ENCODE results near the gene PSTPIP1. TPM values are rescaled to one million over a fixed set of nuclear protein-coding genes. Genes with fewer than 3 reads are reported as not detected.
A peak's percentile ranks its signal among the peaks of the same experiment; 100 is the strongest.

The PSTPIP1 gene
- total and polyA plus RNA-seq, 7 donors, result 0.97 to 2.2 (median 1.3) TPM

DNA sequence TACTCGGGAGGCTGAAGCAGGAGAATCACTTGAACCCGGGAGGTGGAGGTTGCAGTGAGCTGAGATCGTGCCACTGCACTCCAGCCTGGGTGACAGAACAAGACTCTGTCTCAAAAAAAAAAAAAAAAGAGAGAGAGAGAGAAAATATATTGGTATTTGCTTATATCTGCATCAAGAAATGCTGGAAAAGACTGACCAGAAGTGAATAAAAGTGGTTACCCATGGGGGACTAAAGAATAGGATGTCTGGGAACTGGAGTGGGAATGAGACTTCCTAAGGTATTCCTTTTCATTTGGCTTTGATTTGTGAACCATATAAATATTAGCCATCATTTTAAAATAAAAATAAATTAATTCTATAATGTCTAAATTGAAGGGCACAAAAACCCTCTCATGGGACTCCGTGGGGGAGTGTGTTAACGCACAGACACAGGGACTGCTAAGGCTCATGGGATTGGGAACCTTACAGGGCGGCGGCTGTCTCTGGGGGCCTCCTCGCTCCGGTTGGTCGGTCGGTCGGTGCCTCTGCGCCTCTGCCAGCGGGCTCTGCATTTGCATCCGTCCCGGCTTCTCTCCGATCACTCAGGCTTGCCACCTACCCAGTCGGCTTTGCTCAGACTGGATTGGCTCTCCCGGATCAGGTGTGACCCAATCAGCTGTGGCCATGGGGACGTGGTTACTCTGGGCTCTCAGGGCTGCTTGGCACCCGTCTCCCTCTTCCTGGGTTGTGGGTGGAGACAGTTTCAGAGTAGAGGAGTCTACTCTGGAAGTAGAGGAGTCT lies 88.6 kb downstream of the PSTPIP1 start:
- Histone ChIP-seq H3K27ac (peak overlapping the region; percentile 79), H3K9me3 (no peaks in the 10 kb centered on the region), H3K27me3 (ENCODE audit: insufficient read depth in 3 of 3, low read length in 2 of 3) (no peaks in the 10 kb centered on the region), H3K4me1 (peaks cover 6% of the 10 kb centered on the region), H3K4me3 (peak overlapping the region; percentile 37), H3K36me3 (ENCODE audit: insufficient read depth in 1 of 2, low read depth in 1 of 2) (no peaks in the 10 kb centered on the region)
- 11 to 17% (median 12%) methylated on average over 21 of the region's 21 CpGs for WGBS, 3 donors
- TF ChIP-seq CTCF (IDR thresholded peaks at IDR 0.05), result no peak
- ATAC-seq, result peak; percentile 86 to 92 (median 90)
- intact Hi-C loops (cut with DNase I), result loop anchor here in 1 of 2 donors (5.0 kb wide), 1 partner anchor 36 kb away; no protein-coding TSS in a partner anchor
- DNase-seq, result peak; percentile 76 to 83

DNA sequence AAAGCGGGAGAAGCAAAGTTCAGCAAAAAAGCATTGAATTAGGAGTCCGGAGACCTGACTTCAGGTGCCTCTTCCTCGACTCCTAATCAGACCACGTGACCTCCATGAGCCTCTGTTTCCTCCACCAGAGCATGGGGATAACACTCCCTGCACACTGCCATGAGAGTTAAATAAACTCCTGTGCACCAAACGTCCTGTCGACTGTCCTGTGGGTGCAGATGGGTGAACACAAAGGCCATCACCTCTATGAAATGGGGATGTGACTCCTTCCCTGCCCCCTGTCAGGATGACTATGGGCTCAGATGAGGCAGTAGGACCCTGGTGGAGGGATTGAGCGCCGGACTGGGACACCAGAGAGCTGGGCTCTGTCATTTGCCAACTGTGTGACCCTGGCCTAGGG lies 89.5 kb downstream of the PSTPIP1 start:
- WGBS, 3 donors, result 86 to 93% (median 88%) methylated on average over 8 of the region's 8 CpGs
- peak overlapping the region; percentile 79 for H3K27ac ChIP-seq
- TF ChIP-seq CTCF (IDR thresholded peaks at IDR 0.05), result no peak

GRCh38 chr15:77085297-77085696 lies 90.4 kb downstream of the PSTPIP1 start:
- DNase-seq, result peak in 1 of 2 donors; percentile 67
- TF ChIP-seq CTCF (IDR thresholded peaks at IDR 0.05), result no peak
- WGBS, 3 donors, result 10 to 29% (median 14%) methylated on average over 2 of the region's 2 CpGs

More for the DNA sequence above, 89.5 kb downstream of the PSTPIP1 start:
- Histone ChIP-seq H3K9me3 (no peaks in the 10 kb centered on the region), H3K27me3 (ENCODE audit: insufficient read depth in 3 of 3, low read length in 2 of 3) (no peaks in the 10 kb centered on the region), H3K4me1 (peaks cover 6% of the 10 kb centered on the region), H3K4me3 (no peak overlapping the region), H3K36me3 (ENCODE audit: insufficient read depth in 1 of 2, low read depth in 1 of 2) (no peaks in the 10 kb centered on the region)
- ATAC-seq (peak in 2 of 4 donors; percentile 6 to 15), DNase-seq (no peak)
- intact Hi-C loops (cut with DNase I), result loop anchor here in 1 of 2 donors (5.0 kb wide), 1 partner anchor 37 kb away; no protein-coding TSS in a partner anchor

More at GRCh38 chr15:77085297-77085696, 90.4 kb downstream of the PSTPIP1 start:
- Histone ChIP-seq H3K4me1 (peaks cover 6% of the 10 kb centered on the region), H3K9me3 (no peaks in the 10 kb centered on the region), H3K36me3 (ENCODE audit: insufficient read depth in 1 of 2, low read depth in 1 of 2) (no peaks in the 10 kb centered on the region), H3K4me3 (no peak overlapping the region), H3K27ac (peak overlapping the region; percentile 79), H3K27me3 (ENCODE audit: insufficient read depth in 3 of 3, low read length in 2 of 3) (no peaks in the 10 kb centered on the region)
- ATAC-seq, result peak; percentile 87 to 92 (median 90)
- intact Hi-C loops (cut with DNase I), result no loop called here

Other genes starting within 250 kb of the PSTPIP1 start
- gene SCAPER, start 89.8 kb upstream of the PSTPIP1 start, total RNA-seq, result 10 to 100 TPM; 20.0 to 28.7 (median 26.7) TPM
- 10 to 100 TPM in 1 of 3 donors, 1 to 10 TPM in 2; 4.1 to 11.1 (median 9.4) TPM for gene SCAPER, start 89.8 kb upstream of the PSTPIP1 start, polyA plus RNA-seq
- 10 to 100 TPM; 16.6 to 28.8 (median 24.7) TPM for gene RCN2, start 63.4 kb upstream of the PSTPIP1 start, total RNA-seq
- gene RCN2, start 63.4 kb upstream of the PSTPIP1 start, polyA plus RNA-seq, result 10 to 100 TPM; 19.0 to 30.1 (median 22.2) TPM
- 100 to 1,000 TPM; 179 to 215 (median 207) TPM for gene TSPAN3, start 76.0 kb downstream of the PSTPIP1 start, total RNA-seq
- 100 to 1,000 TPM; 146 to 330 (median 210) TPM for gene TSPAN3, start 76.0 kb downstream of the PSTPIP1 start, polyA plus RNA-seq

All from psoas muscle (tissue), 8 donors.